GM18508 (cell line): ENCODE data around the gene RRAD.
"Not testable (repeated sequence)": the region's sequence is repeated elsewhere in the genome, so short reads cannot be mapped to it uniquely, and the experiment has no call there.

Experiments
- ATAC-seq: cut with Tn5 transposase; IDR thresholded peaks from one replicate; pipeline ENCODE4 v1.9.1; 2021; ENCODE audit warnings: moderate number of reproducible peaks; ENCODE audit not compliant: insufficient read depth, unreplicated experiment

Gene RRAD

DNA sequence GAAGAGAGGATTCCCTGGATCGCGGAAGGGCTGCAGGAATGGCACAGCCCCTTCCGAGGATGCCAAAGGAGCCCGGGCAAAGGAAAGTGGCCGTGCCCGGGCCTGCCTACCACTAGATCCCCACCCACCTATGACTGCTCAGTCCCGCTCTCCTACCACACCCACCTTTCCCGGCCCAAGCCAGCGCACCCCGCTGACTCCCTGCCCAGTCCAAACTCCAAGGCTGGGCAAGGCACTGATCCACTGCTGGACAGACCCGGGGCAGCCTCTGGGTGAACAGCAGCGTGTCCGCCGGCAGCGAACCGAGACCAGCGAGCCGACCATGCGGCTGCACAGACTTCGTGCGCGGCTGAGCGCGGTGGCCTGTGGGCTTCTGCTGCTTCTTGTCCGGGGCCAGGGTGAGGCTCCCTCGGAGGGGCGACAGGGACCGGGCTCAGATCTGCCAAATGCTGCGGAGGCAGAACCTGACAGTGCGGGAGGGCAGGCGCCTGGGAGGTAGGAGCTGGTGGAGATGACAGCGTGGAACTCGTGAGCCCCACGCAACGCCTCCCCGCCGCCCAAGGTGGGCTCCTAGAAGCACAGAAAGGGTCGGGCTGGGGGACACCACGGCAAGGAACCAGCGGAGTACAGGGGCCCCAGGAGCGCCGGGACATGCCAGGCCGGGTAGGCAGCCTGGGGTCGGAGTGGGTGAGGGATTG lies 10.1 kb upstream of the RRAD start, which contains the start of gene CES2:
Gene CES2, plus strand, starts transcription at position 203 of the 698 bp plus-strand sequence. Its CDS starts 120 bp downstream, at position 323.
- no peak for ATAC-seq

DNA sequence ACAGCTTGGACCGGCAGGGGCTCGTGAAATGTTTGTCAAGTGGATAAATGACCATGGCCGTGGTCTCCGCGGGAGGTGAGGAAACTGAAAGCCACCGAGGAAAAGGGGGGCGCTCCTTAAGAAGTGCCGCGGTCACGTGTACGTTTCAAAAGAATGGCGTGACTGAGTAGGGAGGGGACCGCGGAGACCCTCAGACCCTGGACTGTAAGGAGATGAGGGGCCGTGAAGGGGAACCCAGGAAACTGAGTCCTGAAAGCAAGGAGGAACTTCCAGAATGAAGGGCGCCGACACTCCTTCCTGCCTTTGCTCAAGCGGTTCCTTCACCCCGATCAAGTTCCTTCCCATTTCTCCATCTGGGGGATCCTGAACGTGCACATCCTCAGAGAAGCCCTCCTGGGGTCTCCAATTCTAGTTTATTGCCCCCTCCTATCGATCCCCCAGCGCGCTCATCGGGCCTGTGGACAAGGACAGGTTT lies 9.5 kb upstream of the RRAD start:
- ATAC-seq, result not testable (repeated sequence)

DNA sequence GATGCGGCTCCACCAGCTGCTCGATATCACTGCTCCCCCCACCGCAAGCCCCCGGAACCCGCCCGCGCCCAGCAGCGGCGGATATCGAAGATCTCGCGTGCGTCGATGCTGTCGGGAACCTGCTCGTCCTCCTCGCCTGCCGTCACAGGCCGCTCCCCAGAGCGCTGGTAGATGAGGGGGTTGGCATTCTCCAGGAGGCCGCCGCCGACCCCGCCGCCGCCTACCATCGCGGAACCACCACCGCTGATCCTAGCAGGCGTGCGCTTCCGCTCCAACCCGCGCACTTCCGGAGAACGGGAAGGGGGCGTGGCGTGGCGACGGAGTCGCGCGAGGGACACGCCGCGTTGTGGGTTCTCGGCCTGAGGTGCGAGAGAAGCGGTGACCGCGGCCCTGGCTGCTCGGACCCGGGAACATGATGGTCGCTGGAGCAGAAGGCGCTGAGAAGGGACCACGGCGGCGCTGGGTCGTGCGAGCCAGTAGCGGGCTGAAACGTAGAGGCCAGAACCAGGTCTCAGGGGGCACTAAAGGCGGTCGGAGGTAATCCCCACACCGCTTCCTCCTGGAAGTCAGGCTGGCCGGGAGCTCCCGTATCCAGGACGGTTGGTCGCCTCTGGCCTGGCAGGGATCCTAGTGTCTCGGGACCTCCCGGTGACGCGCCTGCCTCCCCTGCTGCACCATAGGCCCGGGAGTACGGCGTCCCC lies 9.0 kb upstream of the RRAD start, which contains the start of gene CIAO2B:
Gene CIAO2B, minus strand, starts transcription at position 265 of the 701 bp plus-strand sequence. Its CDS starts 38 bp downstream, at position 227.
- ATAC-seq, result no peak

DNA sequence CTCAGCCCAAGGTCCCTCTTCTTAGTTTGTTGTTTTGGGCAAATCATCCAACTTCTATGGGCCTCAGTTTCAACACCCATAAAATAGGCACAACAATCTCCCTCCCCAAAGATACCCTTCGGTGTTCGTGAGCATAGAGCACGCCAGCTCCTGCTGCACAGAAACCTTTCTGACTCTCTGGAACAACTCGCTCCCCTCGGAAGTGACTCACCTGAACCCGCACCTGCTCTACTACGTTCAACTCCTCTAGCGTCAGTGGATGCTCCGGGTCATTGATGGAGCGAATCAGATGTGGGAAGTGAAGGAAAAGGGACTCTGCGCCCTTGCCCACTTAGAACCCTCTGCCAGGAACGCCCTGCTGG lies 8.4 kb upstream of the RRAD start:
- no peak for ATAC-seq

DNA sequence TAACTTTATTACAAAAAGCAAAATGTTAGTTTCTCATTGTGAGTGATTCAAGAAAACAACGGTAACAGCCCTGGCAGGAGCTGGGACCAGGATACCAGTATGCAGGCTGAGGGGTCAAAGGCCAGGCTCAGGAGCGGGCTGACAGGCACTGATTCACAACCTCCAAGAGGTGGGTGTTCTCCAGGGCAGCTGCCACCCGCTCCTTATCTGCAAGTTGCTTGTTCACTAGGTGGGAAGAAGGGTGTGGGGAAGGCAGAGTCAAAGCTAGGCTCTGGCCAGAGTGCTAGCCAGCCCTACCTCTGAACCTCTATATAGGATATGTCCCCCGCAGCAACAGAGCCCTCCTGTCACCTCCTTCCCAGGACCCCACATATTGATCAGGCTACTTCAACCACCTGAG lies 6.7 kb upstream of the RRAD start:
- no peak for ATAC-seq

DNA sequence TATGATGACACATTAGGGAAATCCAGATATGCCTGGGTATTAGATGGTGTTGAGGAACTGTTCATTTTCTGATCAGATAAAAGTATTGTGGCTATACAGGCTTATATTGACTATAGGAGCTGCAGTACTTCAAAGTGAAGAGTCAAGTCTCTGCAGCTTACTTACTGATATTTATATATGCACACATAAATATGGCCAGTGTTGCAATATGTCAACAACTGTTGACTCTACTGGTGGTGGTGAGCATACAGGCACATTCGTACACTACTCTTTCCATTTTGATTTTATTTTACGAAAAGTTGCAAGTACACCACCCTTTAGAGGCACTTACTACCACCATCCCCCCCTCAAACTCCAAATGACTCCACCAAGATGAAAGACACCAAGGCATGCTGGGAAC lies 6.3 kb upstream of the RRAD start:
- ATAC-seq, result no peak

DNA sequence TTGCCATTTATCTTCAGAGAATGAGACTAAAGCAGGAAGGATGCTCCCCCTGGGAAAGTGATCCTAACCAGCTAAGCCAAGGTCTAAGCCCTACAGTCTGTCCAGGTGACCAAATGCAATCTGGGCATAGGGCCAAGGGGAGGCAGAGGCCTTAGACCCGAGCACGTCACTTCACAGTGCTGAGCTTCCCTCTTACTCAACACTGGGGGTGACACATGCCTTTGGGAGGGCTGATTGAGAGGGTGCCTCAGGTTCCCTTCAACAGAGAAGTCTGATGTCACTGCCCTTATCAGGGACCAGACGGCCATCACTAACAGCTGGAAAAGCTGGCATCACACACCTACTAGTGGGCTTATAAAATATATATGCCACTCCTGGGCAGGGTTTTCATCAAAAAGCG lies 4.9 kb upstream of the RRAD start:
- no peak for ATAC-seq

DNA sequence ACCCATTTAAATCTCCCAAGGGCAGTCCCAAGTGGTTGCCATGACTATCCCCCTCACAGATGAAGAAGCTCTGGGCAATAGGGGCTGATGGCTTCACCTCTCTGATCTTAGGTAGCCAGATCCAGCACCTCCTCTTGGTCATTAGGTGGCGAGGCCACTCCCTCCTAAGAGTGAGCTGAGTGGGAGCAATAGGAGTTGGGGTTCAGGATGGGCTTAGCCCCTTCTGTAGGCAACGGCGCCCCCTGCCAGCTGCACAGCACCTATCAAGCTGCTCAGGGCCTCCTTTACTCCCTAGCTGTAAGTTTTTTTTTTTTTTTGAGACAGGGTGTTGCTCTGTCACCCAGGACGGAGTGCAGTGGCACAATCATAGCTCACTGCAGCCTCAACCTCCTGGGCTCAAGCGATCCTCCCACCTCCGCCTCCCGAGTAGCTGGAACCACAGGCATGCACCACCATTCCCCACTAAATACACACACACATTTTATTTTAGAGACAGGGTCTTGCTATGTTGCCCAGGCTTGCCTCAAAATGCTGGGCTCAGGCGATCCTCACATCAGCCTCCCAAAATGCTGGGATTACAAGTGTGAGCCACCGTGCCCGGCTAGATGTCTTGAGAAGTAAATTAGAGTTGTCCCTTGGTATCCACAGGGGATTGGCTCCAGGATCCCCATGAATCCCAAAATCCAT lies 3.5 kb upstream of the RRAD start:
- ATAC-seq, result no peak

DNA sequence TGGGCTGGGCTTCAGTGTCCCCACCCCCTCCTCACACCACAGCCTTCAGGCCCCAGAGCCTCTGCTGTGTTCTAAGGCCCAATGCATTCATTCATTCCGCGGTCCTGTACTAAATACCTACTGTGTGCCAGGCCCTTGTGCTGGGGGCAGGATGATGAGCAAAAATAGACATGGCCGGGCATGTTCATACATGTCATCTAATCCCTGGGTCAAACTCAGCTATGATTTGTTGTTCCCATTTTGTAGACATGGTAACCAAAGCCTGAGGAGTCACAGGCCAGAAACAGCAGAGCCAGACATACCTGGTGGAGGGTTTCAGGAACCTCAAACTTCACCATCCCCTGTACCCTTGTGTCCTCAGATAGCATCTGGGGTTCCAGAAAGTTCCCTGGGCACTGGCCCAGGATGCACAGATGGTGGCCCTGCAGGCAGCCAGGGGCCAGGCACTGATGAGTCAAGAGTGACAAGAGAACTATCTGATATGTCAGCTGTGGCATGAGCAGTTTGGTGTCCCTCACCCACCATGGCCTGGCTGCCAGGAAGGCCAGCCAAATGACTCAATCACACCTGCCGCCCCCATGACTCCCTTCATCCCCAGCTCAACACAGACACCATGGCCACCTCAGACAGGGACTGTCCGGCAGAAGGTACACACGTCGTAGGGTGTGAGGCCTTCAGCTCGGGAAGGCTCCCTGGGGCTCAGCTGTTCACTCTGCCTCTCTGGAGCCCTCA lies 2.7 kb upstream of the RRAD start:
- no peak for ATAC-seq

DNA sequence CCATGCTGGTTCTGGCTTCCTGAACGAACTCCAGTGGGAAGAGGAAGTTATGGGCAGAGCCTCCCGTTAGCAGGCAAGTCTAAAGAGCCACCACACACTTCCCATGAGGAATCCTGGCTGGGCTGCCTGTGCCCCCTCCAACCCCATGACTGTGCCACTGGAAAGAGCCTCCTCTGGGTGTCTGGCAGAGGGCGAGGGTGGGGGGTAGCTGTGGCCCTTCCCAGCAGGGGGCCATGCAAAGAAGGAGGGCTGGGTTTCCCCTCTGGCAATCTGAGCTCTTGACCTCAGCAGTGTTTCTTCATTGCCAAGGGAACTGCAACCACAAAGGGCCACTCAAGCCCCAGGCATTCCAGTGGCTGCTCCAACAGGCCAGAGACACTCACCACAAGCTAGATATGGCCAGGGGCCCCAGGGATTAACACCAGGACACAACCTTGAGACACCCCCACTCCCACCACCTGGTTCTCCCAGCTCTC lies 1.7 kb upstream of the RRAD start:
- no peak for ATAC-seq

DNA sequence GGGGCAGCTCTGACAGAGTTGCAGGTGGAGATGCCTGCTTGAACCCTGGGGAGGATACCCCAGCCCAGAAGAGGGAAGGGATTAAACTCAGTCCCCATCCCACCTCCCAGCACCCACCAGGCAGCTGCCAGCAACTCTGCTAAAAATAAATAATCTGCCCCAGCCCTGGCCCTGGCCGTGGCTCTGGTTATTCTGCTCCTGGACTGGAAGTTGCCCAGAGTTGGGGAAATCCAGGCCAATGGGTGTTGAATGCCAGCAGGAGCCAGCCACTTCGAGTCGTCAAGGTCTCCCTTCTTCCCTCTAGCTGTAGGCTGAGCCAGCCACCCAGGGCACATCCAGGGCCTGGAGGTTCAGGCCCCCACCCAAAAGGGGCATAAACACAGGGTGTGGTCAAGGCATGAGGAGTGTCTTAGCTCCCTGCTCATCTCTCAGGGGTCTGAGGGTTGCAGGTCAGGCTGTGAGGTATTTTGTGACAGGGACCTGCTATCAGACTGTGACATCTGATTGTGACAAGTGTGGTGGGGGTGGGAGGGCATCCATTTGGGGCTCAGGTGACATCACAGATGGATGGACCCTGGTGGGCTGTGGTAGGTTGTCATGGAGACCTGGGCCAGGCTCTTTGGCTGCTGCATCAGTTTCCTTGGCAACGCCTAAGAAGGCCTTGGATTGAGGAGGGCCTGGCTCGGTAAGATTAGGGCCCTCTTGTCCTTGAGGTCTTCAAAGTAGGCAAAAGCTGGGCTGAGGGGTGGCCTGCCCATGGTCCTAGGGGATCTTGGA lies 1.0 kb upstream of the RRAD start:
- ATAC-seq, result no peak

DNA sequence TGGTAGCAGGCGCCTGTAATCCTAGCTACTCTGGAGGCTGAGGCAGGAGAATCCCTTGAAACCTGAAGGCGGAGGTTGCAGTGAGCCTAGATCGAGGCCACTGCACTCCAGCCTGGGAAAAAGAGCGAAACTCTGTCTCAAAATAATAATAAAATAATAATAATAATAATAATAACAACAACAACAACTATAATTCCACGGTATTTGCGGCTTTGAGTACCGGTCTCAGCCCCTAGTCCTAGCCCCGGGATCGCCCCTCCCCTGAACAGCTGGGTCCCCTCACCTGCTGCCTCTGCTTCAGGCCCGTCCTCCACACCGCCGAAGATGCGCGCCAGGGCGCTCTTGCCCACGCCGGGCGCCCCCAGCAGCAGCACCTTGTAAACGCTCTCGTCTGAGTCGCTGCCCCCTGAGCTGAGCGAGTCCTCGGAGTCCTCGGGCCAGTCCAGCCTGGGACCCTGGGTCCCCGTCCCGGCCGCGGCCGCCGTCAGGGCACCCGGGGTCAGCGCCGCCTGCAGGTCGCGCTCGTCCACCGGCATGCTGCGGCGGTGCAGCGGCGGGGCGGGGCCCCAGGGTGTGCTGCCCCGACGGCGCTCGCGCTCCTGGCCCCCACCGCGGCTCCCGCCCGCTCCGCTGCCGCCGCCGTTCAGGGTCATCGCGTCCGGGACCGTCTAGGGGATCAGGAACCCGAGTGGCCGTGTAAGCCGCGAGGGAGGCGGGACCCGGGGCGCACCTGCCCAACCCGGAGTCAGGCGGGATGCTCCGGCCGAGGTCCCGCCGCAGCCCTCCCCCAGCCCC lies 611 bp downstream of the RRAD start:
- no peak for ATAC-seq

DNA sequence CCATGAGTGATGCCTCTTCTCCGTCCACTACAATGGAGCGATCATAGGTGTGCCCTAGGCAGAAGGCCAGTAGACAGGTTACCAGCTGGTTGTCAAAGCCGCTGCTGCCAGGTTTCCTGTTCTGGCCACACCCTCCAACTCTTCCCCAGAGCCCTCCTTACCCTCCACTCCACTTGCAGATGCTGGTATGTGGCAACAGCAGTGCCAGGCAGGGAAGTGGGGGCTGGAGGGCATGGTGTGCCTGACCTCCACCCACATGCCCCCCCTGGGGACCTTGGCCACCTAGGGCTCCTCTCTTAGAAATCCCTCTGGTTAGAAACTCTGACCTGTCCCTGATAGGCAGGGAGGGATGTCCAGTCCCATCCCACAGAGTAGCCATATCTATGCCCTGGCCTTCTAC lies 1.5 kb downstream of the RRAD start:
- ATAC-seq, result no peak

DNA sequence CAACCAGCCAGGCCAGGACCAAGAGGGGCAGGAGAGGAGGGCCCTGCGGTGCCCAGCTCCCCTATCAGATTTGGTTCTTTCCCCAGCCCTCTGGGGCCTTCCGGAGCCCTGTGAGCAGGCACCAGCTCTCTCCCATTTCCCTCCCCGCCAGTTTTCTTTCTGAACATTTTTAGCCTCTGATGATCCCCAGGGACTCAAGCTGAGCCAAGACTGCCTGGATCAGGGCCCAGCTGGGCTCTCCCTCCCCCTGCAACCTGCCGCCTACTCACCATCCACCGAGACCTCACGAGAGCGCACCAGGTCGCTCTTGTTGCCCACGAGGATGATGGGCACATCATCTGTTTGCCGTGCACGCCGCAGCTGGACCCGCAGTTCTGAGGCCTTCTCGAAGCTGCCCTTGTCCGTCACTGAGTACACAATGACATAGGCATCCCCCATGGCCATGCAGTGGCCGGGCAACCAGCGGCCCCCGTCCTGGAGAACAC lies 2.0 kb downstream of the RRAD start:
- no peak for ATAC-seq

DNA sequence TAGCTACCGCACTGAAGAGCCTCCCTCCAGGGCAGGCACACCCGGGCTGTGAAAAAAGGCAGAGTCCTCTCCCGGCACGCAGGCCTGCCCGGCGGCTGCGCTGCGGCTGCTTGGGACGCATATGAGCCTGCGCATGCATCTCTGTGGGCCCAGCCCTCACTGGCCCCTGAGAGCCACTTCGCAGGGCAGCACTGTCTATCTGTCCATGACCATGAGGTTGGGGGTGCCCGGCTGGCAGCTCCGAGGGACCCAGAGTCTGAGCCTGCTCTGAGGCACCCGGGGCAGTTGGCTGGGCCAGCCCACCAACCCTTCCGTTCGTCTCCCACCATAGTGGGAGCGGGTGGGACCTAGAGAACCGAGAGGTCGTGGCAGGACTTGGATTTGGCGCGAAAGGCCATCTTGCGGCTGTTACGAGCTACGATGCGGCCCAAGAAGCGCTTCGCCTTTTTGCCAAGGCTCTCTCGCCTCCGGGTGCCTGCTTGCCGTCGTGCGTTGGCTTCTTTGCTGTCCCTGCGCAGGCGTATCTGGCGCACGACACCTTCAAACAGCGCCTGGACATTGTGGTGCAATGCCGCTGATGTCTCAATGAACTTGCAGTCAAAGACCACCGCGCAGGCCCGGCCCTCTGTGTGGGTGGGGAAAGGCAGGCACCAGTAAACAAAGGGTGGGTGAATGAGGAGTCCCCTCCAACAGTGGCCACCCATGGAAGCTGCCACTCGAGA lies 3.4 kb downstream of the RRAD start:
- ATAC-seq, result no peak

DNA sequence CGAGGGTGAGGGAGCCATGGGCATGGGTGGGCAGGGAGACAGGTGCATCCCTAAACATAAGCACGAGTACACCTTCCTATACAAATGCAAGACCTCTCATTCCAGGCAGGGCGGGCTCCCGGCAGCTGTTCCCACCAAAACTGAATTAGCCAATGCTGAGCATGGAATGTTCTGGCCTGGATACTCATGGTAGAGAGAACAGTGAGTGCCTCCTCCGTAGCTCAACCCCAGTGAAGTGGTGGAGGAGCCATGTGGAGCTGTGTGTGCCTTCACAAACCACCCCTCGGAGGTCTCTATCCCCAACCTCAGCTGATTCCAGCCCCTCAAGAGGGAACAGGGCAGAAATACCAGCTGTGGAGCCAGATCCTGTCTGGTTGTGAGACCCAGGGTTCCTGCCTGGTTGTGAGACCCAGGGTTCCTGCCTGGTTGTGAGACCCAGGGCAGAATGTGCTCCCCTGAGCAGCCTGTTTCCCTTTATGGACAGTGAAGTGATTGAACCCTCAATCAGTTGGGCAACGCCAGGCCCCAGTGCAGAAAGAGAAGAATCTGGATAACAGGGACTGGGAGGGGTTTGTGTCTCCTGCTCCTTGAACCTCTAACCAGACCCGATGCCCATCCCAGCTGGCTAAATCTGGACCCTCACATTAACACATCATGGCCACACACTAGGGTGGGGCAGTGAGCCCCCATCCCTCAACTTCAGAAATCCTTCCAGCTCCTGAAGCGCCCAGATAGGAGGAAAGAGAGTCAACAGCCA lies 4.2 kb downstream of the RRAD start:
- ATAC-seq, result no peak

DNA sequence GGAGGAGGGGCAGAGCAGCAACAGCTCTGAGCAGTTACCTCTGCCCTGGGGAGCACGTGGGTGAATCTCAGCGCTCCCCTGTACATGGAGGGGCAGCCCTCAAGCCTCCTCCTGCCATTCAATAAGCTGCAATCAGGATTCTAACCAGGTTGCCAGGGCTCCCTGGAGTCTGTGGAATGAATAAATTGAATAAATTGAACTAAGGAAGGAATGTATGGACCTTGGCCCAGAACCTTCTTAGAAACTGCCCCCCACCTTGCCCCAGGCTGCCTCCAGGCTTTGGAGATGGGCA lies 5.1 kb downstream of the RRAD start:
- ATAC-seq, result no peak
